HG03103 (cell line): ENCODE results near the gene OR52M1.

Experiments used
- ATAC-seq: cut with Tn5 transposase; IDR thresholded peaks from one replicate; pipeline ENCODE4 v1.9.1; 2021; ENCODE audit warnings: low read depth; ENCODE audit not compliant: unreplicated experiment

Gene OR52M1

DNA sequence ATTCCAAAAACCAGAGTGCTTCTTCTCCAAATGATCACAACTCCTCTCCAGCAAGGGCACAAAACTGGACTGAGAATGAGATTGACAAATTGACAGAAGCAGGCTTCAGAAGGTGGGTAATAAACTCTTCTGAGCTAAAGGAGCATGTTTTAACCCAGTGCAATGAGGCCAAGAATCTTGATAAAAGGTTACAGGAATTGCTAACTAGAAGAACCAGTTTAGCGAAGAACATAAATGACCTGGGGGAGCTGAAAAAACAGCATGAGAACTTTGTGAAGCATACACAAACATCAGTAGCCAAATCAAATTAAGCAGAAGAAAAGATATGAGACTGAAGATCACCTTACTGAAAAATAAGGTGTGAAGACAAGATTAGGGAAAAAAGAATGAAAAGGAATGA lies 15.5 kb downstream of the OR52M1 start:
- ATAC-seq, result no peak

GRCh38 chr11:4565371-4565770 lies 20.4 kb downstream of the OR52M1 start:
- no peak for ATAC-seq

- no peak for ATAC-seq
These were observed 24.1 kb downstream of the OR52M1 start for GRCh38 chr11:4569075-4569474.

GRCh38 chr11:4576880-4577279 lies 31.9 kb downstream of the OR52M1 start:
- ATAC-seq, result no peak

DNA sequence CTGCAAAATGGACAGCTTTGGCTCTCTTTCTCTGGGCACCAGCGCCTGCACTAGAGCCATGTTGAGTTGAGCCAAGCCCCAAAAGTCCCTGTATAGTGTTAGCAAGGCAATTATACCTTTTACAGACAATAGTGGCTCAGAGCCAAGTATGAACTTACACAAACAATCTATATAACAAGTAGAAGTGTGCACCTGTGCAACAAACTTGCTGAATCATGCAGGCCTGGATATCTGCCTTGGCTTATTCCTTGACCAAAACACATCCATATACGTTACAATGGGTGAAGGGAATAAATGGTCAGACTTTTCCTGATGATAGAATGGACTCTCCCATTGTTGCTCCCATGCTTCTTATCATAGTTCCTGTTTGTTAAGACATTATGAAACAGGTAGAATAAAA lies 32.8 kb downstream of the OR52M1 start:
- no peak for ATAC-seq

GRCh38 chr11:4578624-4579023 lies 33.6 kb downstream of the OR52M1 start:
- no peak for ATAC-seq

- no peak for ATAC-seq
These were observed 35.1 kb downstream of the OR52M1 start for GRCh38 chr11:4580124-4580523.

- ATAC-seq, result no peak
These were observed 36.5 kb downstream of the OR52M1 start, which contains the start of gene OR52I2 for GRCh38 chr11:4581443-4581842. OR52I2 (plus strand) TSS chr11:4581743.

- no peak for ATAC-seq
These were observed 44.0 kb downstream of the OR52M1 start for GRCh38 chr11:4589017-4589416.

GRCh38 chr11:4593739-4594138 lies 48.7 kb downstream of the OR52M1 start, which contains the start of gene OR52I1:
OR52I1 (plus strand) TSS chr11:4594039; CDS start chr11:4594039, 0 bp downstream.
- no peak for ATAC-seq
